GM12878 (cell line): Measurements from ENCODE around the gene PEX11B. TPM values are rescaled to one million over a fixed set of nuclear protein-coding genes. Genes with fewer than 3 reads are reported as not detected.

Experiments
- ATF2 ChIP-seq: IDR thresholded peaks from 2 replicates; pipeline ENCODE4 v1.6.1; 2012; ENCODE audit warnings: low read length, inconsistent platforms
- E4F1 ChIP-seq: fragments of 450-650 bp; IDR thresholded peaks from 2 replicates; pipeline ENCODE4 v1.6.1; 2018; ENCODE audit warnings: borderline replicate concordance, mild to moderate bottlenecking; ENCODE audit not compliant: partially characterized antibody
- EED ChIP-seq: sonication (generic); IDR thresholded peaks from 2 replicates; pipeline ENCODE4 v1.6.1; 2016; ENCODE audit warnings: antibody characterized with exemption, low read depth
- HSF1 ChIP-seq: fragments of 150-350 bp; IDR thresholded peaks from 2 replicates; pipeline ENCODE4 v1.6.1; 2014; ENCODE audit warnings: mild to moderate bottlenecking, low read depth, low read length
- LARP7 ChIP-seq: fragments of 450-650 bp; IDR thresholded peaks from 2 replicates; pipeline ENCODE4 v1.6.1; 2017; ENCODE audit warnings: mild to moderate bottlenecking
- SMAD1 ChIP-seq: fragments of 450-650 bp; IDR thresholded peaks from 2 replicates; pipeline ENCODE4 v1.6.1; 2018; ENCODE audit warnings: mild to moderate bottlenecking, low read depth; ENCODE audit not compliant: partially characterized antibody
- SMARCA5 ChIP-seq: fragments of 450-650 bp; IDR thresholded peaks from 2 replicates; pipeline ENCODE4 v1.6.1; 2017; ENCODE audit warnings: mild to moderate bottlenecking
- SMC3 ChIP-seq: IDR thresholded peaks from 2 replicates; pipeline ENCODE4 v1.6.1; 2011; ENCODE audit warnings: low read length, improper control_type of control experiment, borderline replicate concordance
- SREBF2 ChIP-seq: IDR thresholded peaks from 2 replicates; pipeline ENCODE4 v1.6.1; 2012; ENCODE audit warnings: mild to moderate bottlenecking, low read length
- ZBTB4 ChIP-seq: fragments of 450-650 bp; formaldehyde crosslinking; IDR thresholded peaks from 2 replicates; pipeline ENCODE4 v1.4.0; 2022; ENCODE audit warnings: mild to moderate bottlenecking, moderate library complexity
- ZBTB40 ChIP-seq: fragments of 450-650 bp; IDR thresholded peaks from 2 replicates; pipeline ENCODE4 v1.6.1; 2016; ENCODE audit warnings: mild to moderate bottlenecking, moderate library complexity, borderline replicate concordance
- polyA plus RNA-seq, 11 experiments: library from polyadenylated mRNA; depleted of rRNA in 4 of 11; unstranded in 6 of 11; stranded (reverse) in 5 of 11; fragments of >200 nt; fragmentation: Nextera tagmentation in 4 of 11; fragmentation: Illumina TruSeq in 1 of 11; extraction: Ambion mirVana in 4 of 11; extraction: Trizol in 1 of 11; gene quantifications; 1 replicate in 1 of 11; 2 replicates in 10 of 11; pipeline versions ENCODE4 v1.2.1 to v1.2.3, GENCODE V29; 2011 to 2016; ENCODE audit warnings: inconsistent platforms in 2 of 11, missing spikeins in 2 of 11, low read depth in 1 of 11
- total RNA-seq, 4 experiments: library from RNA; depleted of rRNA in 3 of 4; stranded (reverse); fragments of >200 nt in 3 of 4; fragmentation: Illumina TruSeq in 1 of 4; extraction: Trizol in 1 of 4; gene quantifications; 2 replicates each; pipeline versions ENCODE4 v1.2.1 to v1.2.3, GENCODE V29; 2013 to 2021

PEX11B gene
- total and polyA plus RNA-seq, 10 of the 15 experiments (the other 5 are each of a cell fraction or from before 2014, with no cell fraction given), result 24.9 to 129 (median 40.7) TPM

GRCh38 chr1:145927063-145927886, 8.8 kb upstream of the PEX11B start, which contains the start of gene RBM8A (continued):
- TF ChIP-seq ATF2, result peak; percentile 43
- TF ChIP-seq SMAD1, result peak; percentile 93
- TF ChIP-seq ZBTB4 (CRISPR knock-in tag), result no peak
- no peak for TF ChIP-seq SREBF2
- no peak for TF ChIP-seq SMC3
- TF ChIP-seq SMARCA5, result peak; percentile 62; the same call in 1 of the 2 replicates
- TF ChIP-seq LARP7, result no peak; the same call in 1 of the 2 replicates
- peak; percentile 21; the same call in 1 of the 2 replicates for TF ChIP-seq EED
- peak; percentile 80; the same call in 1 of the 2 replicates for TF ChIP-seq ZBTB40
- no peak; the same call in 1 of the 2 replicates for TF ChIP-seq HSF1
- TF ChIP-seq E4F1, result peak; percentile 81
